Naive thymus-derived CD4-positive, alpha-beta T cell (primary cell): ENCODE data around the gene CD36. TPM values are rescaled to one million over a fixed set of nuclear protein-coding genes. Genes with fewer than 3 reads are reported as not detected.

Experiments used
- ATAC-seq: fragments of 150-1000 bp; cut with Tn5 transposase; 2 replicates; pipeline ENCODE4 v1.10.0; 2021; ENCODE audit warnings: mild to moderate bottlenecking, moderate library complexity
- CTCF ChIA-PET: fragments of 350-600 bp; sonication (Branson Sonifier 250); formaldehyde crosslinking; loops from one replicate; lab custom pipeline; 2021; ENCODE audit warnings: antibody characterized with exemption; lab: Charles Lee
- POLR2A ChIA-PET: fragments of 350-600 bp; sonication (Branson Sonifier 250); formaldehyde crosslinking; loops from one replicate; lab custom pipeline; 2021; ENCODE audit warnings: antibody characterized with exemption, inconsistent platforms; lab: Charles Lee
- DNase-seq, 9 donors: peaks; one replicate each; pipeline versions ENCODE4 v3.0.0 to v3.0.0-alpha.2; 2020 to 2022; ENCODE audit warnings: mixed read lengths in 1 of 9
- H3K27ac ChIP-seq: one replicate; pipeline ENCODE4 v1.7.0; 2013; ENCODE audit warnings: mild to moderate bottlenecking, low read depth, low read length, moderate library complexity
- H3K27me3 ChIP-seq, 2 donors: one replicate each; pipeline ENCODE4 v1.7.0; 2013; ENCODE audit warnings: low read length in 2 of 2, mild to moderate bottlenecking in 2 of 2, moderate library complexity in 2 of 2; ENCODE audit not compliant: control insufficient read depth in 2 of 2, insufficient read depth in 2 of 2
- H3K36me3 ChIP-seq, 3 experiments: 1 replicate in 2 of 3; 2 replicates in 1 of 3; pipeline ENCODE4 v1.7.0; 2013; ENCODE audit warnings: low read length in 3 of 3, mild to moderate bottlenecking in 3 of 3, moderate library complexity in 1 of 3; ENCODE audit not compliant: insufficient read depth in 3 of 3, control insufficient read depth in 2 of 3
- H3K4me1 ChIP-seq, 2 donors: one replicate each; pipeline ENCODE4 v1.7.0; 2013; ENCODE audit warnings: low read length in 2 of 2, mild to moderate bottlenecking in 2 of 2, moderate library complexity in 1 of 2; ENCODE audit not compliant: control insufficient read depth in 2 of 2, insufficient read depth in 2 of 2
- H3K4me3 ChIP-seq: 2 replicates; pipeline ENCODE4 v1.7.0; 2013; ENCODE audit warnings: mild to moderate bottlenecking, low read length
- H3K9me3 ChIP-seq, 3 experiments: 1 replicate in 2 of 3; 2 replicates in 1 of 3; pipeline ENCODE4 v1.7.0; 2013; ENCODE audit warnings: low read length in 3 of 3; ENCODE audit not compliant: control insufficient read depth in 2 of 3
- H3K27ac Mint-ChIP-seq, 9 donors: one replicate each; pipeline ENCODE4 v1.8.0; 2020 to 2022; ENCODE audit warnings: mixed read lengths in 9 of 9, mild to moderate bottlenecking in 8 of 9, moderate library complexity in 5 of 9, inconsistent platforms in 2 of 9
- H3K27me3 Mint-ChIP-seq, 5 donors: one replicate each; pipeline ENCODE4 v1.8.0; 2021 to 2022; ENCODE audit warnings: mixed read lengths in 5 of 5, mild to moderate bottlenecking in 1 of 5
- H3K36me3 Mint-ChIP-seq, 5 donors: one replicate each; pipeline ENCODE4 v1.8.0; 2020 to 2022; ENCODE audit warnings: mixed read lengths in 5 of 5, mild to moderate bottlenecking in 3 of 5, inconsistent platforms in 1 of 5
- H3K4me1 Mint-ChIP-seq, 7 donors: one replicate each; pipeline ENCODE4 v1.8.0; 2020 to 2022; ENCODE audit warnings: mixed read lengths in 7 of 7, mild to moderate bottlenecking in 3 of 7, inconsistent platforms in 1 of 7
- H3K4me3 Mint-ChIP-seq, 10 donors: one replicate each; pipeline ENCODE4 v1.8.0; 2020 to 2022; ENCODE audit warnings: mild to moderate bottlenecking in 10 of 10, mixed read lengths in 10 of 10, moderate library complexity in 6 of 10, inconsistent platforms in 2 of 10
- H3K9me3 Mint-ChIP-seq, 11 donors: one replicate each; pipeline ENCODE4 v1.8.0; 2020 to 2022; ENCODE audit warnings: mixed read lengths in 11 of 11, mild to moderate bottlenecking in 4 of 11, inconsistent platforms in 1 of 11, moderate library complexity in 1 of 11
- intact Hi-C, 2 donors: fragments of 100-400 bp; cut with micrococcal nuclease; formaldehyde crosslinking; loops; one replicate each; pipeline ENCODE4 v1.15.1; 2023
- polyA plus RNA-seq, 2 donors: library from polyadenylated mRNA; unstranded; fragments of 300-500 nt; fragmentation: Illumina TruSeq; gene quantifications; one replicate each; pipeline ENCODE4 v1.2.3, GENCODE V29; 2021
- total RNA-seq, 6 experiments: library from RNA in 5 of 6; stranded (reverse) in 5 of 6; gene quantifications; 1 replicate in 5 of 6; 2 replicates in 1 of 6; pipeline ENCODE4 v1.2.3 and lab custom pipeline; 2021 to 2026

CD36 gene
- total and polyA plus RNA-seq, 7 experiments from 2014 or later = 0.16 to 109 (median 4.2) TPM; not detected in 1

DNA sequence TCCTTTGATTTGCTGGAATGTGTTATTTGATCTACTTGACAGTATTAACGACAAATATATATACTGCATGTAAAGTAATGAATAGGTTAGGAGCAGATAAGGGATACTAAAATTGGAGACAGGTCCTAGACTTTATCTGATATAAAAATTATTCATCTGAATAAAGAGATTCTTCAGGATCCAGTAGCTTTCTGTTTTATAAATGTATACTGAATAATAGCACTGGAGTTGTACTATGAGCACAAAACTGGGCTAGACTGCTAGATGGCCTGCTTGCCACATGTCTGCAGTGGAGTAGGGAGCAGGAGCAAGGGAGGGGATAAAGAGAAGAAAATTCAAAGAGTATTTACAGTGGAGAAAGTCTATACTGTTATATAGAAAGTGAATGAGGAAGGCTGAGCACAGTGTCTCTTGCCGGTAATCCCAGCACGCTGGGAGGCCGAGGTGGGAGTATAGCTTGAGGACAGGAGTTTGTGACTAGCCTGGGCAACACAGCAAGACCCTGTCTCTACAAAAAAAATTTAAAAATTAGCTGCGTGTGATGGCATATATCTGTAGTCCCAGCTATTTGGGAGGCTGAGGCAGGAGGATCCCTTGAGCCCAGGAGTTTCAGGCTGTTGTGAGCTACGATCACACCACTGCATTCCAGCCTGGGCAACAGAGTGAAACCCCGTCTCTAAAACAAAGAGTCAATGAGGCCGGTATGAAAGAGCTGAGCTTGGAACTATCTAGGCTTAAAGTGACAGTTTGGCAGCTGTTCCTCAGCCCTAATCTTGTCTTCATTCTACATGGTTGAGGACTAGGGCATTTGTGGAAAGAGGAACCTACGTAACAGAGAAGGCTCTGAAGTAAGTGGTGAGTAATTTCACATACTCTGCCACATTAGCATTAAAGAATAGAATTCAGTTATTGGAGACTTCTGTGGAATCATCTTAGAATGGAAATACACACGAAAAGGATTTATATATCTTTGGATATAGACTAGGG lies 41.8 kb downstream of the CD36 start:
- H3K36me3 ChIP-seq = no peaks in the 10 kb centered on the region

DNA sequence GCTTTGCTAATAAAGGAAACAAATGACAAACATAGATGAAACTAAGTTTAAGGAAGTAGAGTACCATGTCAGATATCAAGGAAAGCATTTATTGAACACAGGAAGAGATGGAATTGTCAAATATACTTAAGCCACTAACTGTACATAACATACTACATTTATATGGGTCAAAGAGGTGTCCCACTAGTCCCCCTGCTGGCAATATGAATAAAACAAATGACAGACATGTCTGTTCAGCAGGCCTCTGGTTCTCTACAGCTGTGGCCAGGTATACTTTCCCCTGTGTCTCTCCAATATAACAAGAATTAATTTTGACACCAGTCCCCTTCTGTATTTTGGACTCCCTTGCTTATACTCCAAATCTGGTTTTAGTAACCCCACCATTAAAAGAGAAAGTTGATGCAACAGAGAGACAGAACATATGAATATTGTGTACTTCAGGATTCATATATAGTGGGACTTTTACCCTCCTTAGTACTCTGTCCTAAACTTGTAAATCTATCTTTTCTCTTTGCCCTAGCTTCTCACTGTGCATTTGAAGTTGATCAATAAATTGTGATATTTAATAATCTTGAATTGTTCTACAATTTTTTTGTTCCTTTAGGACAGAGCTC lies 42.9 kb downstream of the CD36 start:
- Histone ChIP-seq H3K27ac (no peak overlapping the region), H3K36me3 (no peaks in the 10 kb centered on the region), H3K9me3 (no peaks in the 10 kb centered on the region), H3K4me1 (no peaks in the 10 kb centered on the region), H3K27me3 (no peaks in the 10 kb centered on the region), H3K4me3 (no peak overlapping the region)
- ChIA-PET CTCF (no interaction called here), POLR2A (no interaction called here)
- H3K27ac Mint-ChIP-seq = no peak overlapping the region
- peaks cover 0 to 9% (median 0%) of the 10 kb centered on the region in 11 donors for H3K9me3 Mint-ChIP-seq
- H3K4me3 Mint-ChIP-seq = no peak overlapping the region
- ATAC-seq (no peak), DNase-seq (no peak)
- H3K36me3 Mint-ChIP-seq = no peaks in the 10 kb centered on the region
- H3K27me3 Mint-ChIP-seq = no peaks in the 10 kb centered on the region
- intact Hi-C loops = no loop called here
- no peaks in the 10 kb centered on the region for H3K4me1 Mint-ChIP-seq

More for the DNA sequence above, 41.8 kb downstream of the CD36 start:
- H3K27ac Mint-ChIP-seq = no peak overlapping the region
- H3K4me1 Mint-ChIP-seq = no peaks in the 10 kb centered on the region
- Histone ChIP-seq H3K4me3 (no peak overlapping the region), H3K27ac (no peak overlapping the region), H3K9me3 (no peaks in the 10 kb centered on the region), H3K4me1 (no peaks in the 10 kb centered on the region), H3K27me3 (no peaks in the 10 kb centered on the region)
- H3K4me3 Mint-ChIP-seq = no peak overlapping the region
- no peaks in the 10 kb centered on the region for H3K36me3 Mint-ChIP-seq
- peak; percentile 69 for ATAC-seq
- no peaks in the 10 kb centered on the region for H3K27me3 Mint-ChIP-seq
- DNase-seq = no peak
- intact Hi-C loops = no loop called here
- H3K9me3 Mint-ChIP-seq = peaks cover 0 to 9% (median 0%) of the 10 kb centered on the region in 11 donors
- ChIA-PET POLR2A (no interaction called here), CTCF (no interaction called here)

DNA sequence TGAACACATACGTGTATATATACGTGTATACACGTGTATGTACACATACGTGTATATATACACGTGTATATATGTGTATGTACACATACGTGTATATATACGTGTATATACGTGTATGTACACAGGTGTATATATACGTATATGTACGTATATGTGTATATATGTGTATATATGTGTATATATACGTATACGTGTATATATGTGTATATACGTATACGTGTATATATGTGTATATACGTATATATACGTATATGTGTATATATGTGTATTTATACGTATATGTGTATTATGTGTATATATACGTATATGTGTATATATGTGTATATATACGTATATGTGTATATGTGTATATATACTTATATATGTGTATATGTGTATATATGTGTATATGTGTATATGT lies 44.3 kb downstream of the CD36 start:
- Mint-ChIP-seq H3K27me3 (no peaks in the 10 kb centered on the region), H3K27ac (no peak overlapping the region), H3K4me3 (no peak overlapping the region), H3K36me3 (no peaks in the 10 kb centered on the region), H3K9me3 (peaks cover 0 to 9% (median 0%) of the 10 kb centered on the region in 11 donors), H3K4me1 (no peaks in the 10 kb centered on the region)
- Histone ChIP-seq H3K27me3 (no peaks in the 10 kb centered on the region), H3K4me1 (no peaks in the 10 kb centered on the region), H3K9me3 (no peaks in the 10 kb centered on the region), H3K36me3 (no peaks in the 10 kb centered on the region), H3K27ac (no peak overlapping the region), H3K4me3 (no peak overlapping the region)
- intact Hi-C loops = no loop called here
- POLR2A ChIA-PET = no interaction called here
- CTCF ChIA-PET = no interaction called here
- no peak for DNase-seq
- ATAC-seq = no peak

DNA sequence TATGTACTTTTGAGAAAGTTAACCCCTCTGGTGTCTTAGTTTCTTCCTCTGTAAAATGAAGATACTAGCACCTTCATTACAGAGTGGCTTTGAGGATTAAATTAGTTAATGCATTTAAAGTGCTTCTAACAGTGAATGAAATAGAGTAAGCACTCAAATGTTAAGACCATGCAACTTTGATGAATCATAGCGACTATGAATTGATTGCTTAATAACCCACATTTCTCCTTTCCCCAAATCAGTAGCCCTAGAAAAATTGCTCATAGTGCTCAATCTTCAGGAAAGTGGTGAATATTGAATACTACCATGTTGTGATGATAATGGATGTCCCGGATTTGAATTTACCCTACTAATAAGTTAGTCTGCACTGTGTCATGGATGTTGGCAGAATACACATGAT lies 48.1 kb downstream of the CD36 start:
- POLR2A ChIA-PET = no interaction called here
- Mint-ChIP-seq H3K4me3 (no peak overlapping the region), H3K36me3 (no peaks in the 10 kb centered on the region), H3K27ac (no peak overlapping the region), H3K4me1 (no peaks in the 10 kb centered on the region), H3K9me3 (peaks cover 0 to 9% (median 0%) of the 10 kb centered on the region in 11 donors), H3K27me3 (peaks cover 0 to 13% (median 0%) of the 10 kb centered on the region in 5 donors)
- CTCF ChIA-PET = no interaction called here
- H3K4me3 ChIP-seq = no peak overlapping the region
- H3K27ac ChIP-seq = no peak overlapping the region
- H3K36me3 ChIP-seq = no peaks in the 10 kb centered on the region
- ATAC-seq = peak; percentile 18
- H3K27me3 ChIP-seq = no peaks in the 10 kb centered on the region
- intact Hi-C loops = no loop called here
- no peaks in the 10 kb centered on the region for H3K4me1 ChIP-seq
- no peak for DNase-seq
- H3K9me3 ChIP-seq = no peaks in the 10 kb centered on the region

DNA sequence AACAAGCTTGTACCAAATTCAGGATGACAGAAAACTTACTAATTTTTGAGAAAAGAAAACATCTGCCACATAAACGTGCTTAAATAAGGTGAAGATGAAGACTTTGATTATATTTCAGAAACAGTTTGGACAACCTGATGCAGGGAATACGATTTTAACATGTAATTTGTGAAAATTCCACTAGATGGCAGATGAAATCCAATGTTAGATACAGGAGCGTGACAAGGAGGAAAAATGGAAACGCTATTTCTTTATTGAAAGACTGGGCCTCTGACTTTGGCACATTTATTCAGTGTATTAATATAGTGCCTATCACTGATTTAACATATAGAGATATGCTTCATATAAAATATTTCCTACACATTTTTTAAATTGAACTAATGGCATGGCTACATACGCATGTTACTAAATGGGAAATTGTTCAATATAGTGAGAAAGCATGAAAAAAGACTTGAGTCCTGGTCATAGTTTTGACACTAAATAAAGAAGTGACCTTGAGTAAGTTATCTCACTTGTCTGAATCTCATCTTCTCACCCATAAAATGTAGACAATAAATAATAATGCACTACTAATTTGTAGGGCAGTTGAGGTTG lies 60.7 kb downstream of the CD36 start:
- H3K36me3 Mint-ChIP-seq = no peaks in the 10 kb centered on the region
- Histone ChIP-seq H3K27ac (no peak overlapping the region), H3K36me3 (no peaks in the 10 kb centered on the region), H3K9me3 (no peaks in the 10 kb centered on the region), H3K4me3 (no peak overlapping the region), H3K27me3 (no peaks in the 10 kb centered on the region), H3K4me1 (no peaks in the 10 kb centered on the region)
- CTCF ChIA-PET = no interaction called here
- ATAC-seq (no peak), DNase-seq (peak in 1 of 9 donors; percentile 7)
- POLR2A ChIA-PET = no interaction called here
- H3K27ac Mint-ChIP-seq = no peak overlapping the region
- H3K27me3 Mint-ChIP-seq = no peaks in the 10 kb centered on the region
- peaks cover 0 to 1% (median 0%) of the 10 kb centered on the region in 11 donors for H3K9me3 Mint-ChIP-seq
- peaks cover 0 to 1% (median 0%) of the 10 kb centered on the region in 7 donors for H3K4me1 Mint-ChIP-seq
- intact Hi-C loops = loop anchor here in 1 of 2 donors (2.0 kb wide), 1 partner anchor 772 kb away; no protein-coding TSS in a partner anchor
- no peak overlapping the region for H3K4me3 Mint-ChIP-seq

DNA sequence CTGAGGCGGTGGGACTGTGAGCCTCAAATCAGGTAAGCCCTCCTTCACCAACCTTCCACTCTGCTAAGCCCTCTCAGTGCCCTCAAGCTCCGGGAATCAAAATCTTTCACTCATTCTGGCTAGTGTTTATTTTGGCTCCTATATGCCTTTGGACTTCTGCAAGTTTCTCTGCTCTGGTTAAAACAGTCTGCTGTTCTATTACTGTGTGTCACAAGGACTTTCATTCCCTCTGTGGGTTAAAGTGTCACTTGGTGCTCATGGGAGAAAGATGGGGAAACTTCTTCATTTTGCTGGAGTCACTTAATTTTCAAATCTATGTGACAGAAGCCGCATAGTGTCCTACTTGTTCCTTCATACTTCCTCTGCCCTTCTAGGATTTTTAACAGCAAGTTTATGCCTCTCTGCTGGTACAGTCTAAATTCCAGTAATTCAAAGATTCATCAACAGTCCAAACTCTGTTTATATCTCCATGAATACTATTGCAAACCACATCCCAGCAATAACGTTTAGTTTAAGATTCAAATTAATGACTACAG lies 61.3 kb downstream of the CD36 start:
- ATAC-seq (peak; percentile 22), DNase-seq (no peak)
- Mint-ChIP-seq H3K27ac (no peak overlapping the region), H3K36me3 (no peaks in the 10 kb centered on the region), H3K4me1 (peaks cover 0 to 1% (median 0%) of the 10 kb centered on the region in 7 donors), H3K4me3 (no peak overlapping the region), H3K27me3 (no peaks in the 10 kb centered on the region), H3K9me3 (no peaks in the 10 kb centered on the region)
- ChIA-PET CTCF (no interaction called here), POLR2A (no interaction called here)
- H3K9me3 ChIP-seq = no peaks in the 10 kb centered on the region
- no peaks in the 10 kb centered on the region for H3K4me1 ChIP-seq
- H3K4me3 ChIP-seq = no peak overlapping the region
- H3K27me3 ChIP-seq = no peaks in the 10 kb centered on the region
- no peak overlapping the region for H3K27ac ChIP-seq
- H3K36me3 ChIP-seq = no peaks in the 10 kb centered on the region
- intact Hi-C loops = loop anchor here in 1 of 2 donors (2.0 kb wide), 1 partner anchor 771 kb away; no protein-coding TSS in a partner anchor
